HG02759 (cell line): ENCODE measurements around the gene CIT.
"Not testable (repeated sequence)": the region's sequence is repeated elsewhere in the genome, so short reads cannot be mapped to it uniquely, and the experiment has no call there.

ENCODE experiments used
- ATAC-seq: cut with Tn5 transposase; IDR thresholded peaks from one replicate; pipeline ENCODE4 v1.9.1; 2021; ENCODE audit warnings: mild to moderate bottlenecking, moderate library complexity; ENCODE audit not compliant: unreplicated experiment

The CIT gene

DNA sequence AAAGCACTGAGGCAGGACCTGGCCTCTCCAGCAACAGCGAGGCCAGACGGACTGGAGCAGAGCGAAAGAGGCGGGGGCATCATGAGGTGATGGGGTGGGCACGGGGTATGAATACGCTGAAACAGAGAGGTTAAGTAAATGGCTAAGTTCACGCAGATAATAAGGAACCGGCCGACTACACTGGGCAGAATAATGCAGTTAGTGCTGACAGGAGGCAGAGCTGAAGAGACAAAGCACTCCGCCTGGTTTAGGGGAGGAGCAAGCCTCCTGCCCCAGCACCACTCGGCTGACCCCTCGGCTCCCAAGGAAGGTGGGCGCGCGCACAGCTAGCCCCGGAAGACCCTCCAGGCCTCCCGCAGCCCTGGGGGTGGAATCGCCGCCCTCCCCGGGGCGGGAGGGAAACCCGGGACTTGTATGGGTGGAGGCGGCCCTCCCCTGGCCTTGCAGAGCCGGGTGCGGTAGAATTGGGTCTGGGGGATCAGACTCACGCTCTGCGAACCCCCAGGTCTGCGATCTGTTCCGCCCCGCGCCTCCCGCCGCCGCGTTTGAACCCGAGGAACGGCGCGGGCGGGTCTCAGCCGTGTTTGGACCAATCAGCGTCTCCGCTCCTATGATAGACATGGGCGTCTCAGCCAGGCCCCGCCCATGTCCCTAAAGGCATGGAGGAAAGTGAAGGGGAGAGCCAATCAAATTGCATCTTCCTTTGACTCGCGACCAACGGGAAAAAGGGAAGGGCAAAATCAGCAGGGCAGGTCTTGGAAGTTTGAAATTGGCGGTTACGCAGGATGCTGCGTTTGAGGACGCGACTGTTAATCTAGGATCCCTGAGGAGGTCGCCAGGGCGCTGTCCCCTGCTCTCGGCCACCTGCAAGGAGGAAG, at the start of gene CIT:
Gene CIT, minus strand, starts transcription at position 560 of the 878 bp plus-strand sequence. CDS start 1,152 bp downstream, outside the sequence.
- peak; percentile 99 for ATAC-seq

GRCh38 chr12:119925269-119925668, 48.1 kb upstream of the CIT start:
- ATAC-seq, result no peak

DNA sequence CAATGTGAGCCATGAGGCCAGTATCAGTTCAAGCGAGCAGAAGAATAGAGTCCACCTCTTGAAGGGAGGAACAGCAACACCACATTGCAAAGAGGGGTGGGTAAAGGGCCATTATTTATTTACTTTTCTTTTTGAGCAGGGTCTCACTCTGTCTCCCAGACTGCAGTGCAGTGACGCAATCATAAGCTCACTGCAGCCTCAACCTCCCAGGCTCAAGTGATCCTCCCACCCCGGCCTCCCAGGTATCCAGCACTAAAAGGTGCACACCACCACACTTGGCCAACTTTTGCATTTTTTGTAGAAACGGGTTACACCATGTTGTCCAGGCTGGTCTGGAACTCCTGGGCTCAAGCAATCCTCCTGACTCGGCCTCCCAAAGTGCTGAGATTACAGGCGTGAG, 42.9 kb upstream of the CIT start:
- ATAC-seq, result no peak

- ATAC-seq, result no peak
Observed at GRCh38 chr12:119915894-119916510, 38.9 kb upstream of the CIT start.

DNA sequence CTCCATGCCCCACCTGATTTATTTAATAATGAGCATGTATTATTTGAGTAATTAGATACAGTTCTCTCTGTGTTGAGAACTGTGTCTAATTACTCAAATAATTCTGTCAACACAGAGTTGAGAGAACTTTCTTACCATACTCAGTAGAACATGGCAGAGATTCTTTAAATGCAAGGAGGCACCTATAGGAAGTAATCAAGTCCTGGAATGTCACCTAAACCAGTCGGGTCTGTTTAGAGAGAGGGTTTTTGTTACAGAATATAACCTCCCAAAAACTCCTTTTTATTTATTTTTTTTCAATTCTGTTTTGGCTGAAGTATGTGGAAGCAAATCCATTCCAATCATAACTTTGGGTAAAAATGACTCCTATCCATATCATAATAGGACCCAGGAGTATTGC, 37.5 kb upstream of the CIT start:
- no peak for ATAC-seq

DNA sequence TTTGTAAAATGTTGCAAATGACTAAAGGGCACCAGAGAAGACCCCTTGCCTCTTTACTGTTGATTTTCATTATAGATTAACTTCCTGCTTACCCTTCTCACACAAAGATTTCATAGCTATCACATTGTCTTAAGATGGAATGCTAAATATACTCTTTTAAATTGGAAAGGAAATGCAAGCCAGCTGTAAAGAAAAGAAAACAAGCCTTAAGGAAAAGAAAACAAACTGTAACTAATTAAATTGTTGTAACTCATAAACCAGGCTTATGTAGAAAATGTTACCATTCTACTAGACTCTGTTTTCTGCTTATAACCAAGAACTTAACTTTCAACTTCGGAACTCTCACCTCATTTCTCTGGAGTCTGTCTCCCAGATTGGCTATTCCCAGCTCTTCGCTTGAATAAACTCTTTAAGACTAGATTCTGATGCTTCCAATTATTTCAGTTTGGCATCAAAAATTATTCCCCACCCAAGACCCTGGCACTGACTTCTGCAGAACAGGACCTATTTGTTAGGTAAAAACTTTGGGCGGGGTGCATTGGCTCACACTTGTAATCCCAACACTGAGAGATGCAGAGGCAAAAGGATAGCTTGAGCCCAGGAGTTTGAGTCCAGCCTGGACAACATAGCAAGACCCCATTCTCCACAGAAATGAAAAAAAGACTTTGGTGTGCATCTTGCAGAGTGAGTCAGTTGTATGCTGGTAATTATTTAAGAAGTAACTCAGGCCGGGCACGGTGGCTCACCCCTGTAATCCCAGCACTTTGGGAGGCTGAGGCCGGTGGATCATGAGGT, 36.6 kb upstream of the CIT start:
- ATAC-seq, result no peak

DNA sequence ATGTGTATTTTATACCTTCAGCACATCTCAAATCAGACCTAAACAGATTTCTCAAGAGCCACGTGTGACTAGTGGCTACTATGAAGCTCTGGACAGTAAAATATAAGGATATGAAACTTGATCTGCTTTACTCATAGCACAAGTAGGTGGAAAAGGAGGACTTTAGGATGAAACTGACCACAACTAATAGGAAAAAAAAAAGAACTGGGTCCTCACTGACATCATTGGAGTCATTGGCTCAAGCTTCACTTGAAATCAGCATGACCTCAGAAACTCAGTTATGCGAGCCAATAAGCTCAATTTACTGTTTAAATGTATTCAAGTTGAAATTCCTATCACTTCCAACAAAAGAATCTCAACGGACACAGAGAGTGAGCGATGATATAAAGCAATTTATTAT, 34.1 kb upstream of the CIT start:
- no peak for ATAC-seq

- ATAC-seq, result no peak
Observed at GRCh38 chr12:119910586-119910985, 33.5 kb upstream of the CIT start.

DNA sequence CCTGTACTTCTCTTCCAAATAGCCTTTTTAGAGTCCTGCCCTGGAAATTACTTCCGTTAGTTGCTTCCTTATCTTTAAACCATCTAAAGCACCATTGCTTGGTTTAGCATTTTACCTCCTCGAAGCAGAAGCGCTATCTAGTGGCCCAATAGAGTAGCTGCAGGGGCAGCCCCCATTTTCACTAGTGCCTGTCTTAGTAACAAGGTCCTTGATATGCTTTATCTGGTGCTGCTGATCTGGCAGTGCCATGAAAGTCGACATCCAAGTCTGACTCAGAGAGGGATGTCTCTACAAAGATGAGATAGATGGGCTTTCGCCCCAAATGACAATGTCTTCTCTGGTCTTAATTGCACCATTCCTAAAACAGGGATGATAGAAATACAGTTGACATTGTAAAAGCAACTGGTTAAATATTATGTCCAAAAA, 25.0 kb upstream of the CIT start:
- ATAC-seq, result peak; percentile 66

DNA sequence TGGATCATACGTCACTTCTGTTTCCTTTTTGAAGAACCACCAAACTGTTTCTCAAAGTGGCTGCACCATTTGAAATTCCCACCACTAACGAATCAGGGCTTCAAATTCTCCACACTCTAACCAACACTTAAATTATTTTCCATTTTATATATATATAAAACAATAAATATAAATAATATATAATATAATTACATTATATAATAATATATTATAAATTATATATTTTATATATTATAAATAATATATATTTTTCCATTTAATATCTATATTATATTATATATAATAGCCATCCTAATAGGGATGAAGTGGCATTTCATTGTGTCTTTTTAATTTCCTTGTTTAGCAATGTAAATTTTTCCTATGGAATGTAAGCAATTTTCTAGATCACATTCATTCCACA, 24.6 kb upstream of the CIT start:
- ATAC-seq, result no peak

GRCh38 chr12:119894916-119895315, 17.8 kb upstream of the CIT start:
- no peak for ATAC-seq

DNA sequence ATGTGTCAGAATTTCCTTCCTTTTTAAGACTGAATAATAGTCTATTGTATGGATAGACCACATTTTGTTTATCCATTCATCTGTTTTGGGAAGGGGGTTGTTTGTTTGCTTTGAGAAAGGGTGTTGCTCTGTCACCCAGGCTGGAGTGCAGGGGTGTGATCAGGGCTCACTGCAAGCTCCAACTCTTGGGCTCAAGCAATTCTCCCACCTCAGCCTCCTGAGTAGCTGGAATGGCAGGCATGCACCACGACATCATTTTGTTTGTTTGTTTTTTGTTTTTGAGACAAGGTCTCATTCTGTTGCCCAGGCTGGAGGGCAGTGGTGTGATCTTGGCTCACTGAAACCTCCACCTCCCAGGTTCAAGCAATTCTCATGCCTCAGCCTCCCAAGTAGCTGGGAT, 15.5 kb upstream of the CIT start:
- not testable (repeated sequence) for ATAC-seq

GRCh38 chr12:119885549-119885948, 8.4 kb upstream of the CIT start:
- ATAC-seq, result no peak

DNA sequence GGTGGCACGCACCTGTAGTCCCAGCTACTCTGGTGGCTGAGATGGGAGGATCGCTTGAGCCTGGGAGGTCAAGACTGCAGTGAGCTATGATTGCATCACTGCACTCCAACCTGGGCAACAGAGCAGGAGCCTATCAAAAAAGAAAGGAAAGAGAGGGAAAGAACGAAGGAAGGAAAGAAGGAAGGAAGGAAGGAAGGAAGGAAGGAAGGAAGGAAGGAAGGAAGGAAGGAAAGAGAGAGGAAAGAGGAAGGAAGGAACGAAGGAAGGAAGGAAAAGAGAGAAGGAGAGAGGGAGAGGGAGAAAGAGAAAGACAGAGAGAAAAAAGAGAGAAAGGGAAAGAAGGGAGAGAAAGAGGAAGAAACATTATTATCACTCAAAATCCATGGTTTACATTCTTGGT, 6.7 kb upstream of the CIT start:
- not testable (repeated sequence) for ATAC-seq

DNA sequence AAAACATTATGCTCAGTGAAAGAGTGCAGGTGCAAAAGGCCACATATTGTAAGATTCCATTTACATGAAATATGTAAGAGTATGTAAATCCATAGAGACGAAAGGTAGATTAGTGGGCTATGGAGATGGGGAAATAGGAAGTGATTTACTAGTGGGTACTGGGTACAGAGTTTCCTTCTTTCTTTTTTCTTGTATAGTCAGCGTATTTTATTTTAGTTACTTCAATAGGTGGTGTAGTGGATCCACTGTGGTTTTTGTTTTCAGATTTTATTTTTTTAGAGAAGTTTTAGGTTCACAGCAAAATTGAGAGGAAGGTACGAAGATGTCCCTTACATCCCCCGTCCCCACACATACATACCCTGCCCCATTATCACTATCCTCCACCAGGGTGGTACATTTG, 6.1 kb upstream of the CIT start:
- no peak for ATAC-seq

DNA sequence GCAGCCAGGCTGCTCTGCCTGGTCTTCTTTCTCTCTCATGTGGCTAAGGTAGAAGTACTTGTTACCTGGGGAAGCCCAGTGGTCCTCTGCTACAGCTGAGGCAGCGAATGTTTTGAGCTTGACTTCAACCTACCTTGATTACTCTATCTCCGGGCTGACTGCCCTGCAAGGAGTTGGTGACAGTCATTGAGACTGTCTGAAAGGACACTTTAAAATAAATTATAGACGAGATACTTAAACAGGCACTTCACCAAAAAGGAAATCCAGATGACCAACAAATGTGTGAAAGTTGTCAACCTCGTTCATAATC, 474 bp upstream of the CIT start:
- no peak for ATAC-seq

DNA sequence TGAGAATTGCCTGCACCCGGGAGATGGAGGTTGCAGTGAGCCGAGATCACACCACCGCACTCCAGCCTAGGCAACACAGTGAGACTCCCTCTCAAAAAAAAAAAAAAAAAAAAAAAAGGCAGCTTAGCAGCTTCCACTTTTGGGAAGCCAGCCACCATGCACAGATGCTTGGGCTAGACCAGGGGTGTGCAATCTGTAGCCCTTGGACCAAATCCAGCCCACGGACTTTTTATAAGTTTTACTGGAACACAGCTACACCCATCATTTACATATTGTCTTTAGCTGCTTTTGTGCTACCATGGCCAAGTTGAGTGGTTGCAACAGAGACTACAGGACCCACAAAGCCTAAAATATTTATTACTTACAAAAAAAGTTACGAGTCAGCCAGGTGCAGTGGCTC, 6.7 kb downstream of the CIT start:
- no peak for ATAC-seq

DNA sequence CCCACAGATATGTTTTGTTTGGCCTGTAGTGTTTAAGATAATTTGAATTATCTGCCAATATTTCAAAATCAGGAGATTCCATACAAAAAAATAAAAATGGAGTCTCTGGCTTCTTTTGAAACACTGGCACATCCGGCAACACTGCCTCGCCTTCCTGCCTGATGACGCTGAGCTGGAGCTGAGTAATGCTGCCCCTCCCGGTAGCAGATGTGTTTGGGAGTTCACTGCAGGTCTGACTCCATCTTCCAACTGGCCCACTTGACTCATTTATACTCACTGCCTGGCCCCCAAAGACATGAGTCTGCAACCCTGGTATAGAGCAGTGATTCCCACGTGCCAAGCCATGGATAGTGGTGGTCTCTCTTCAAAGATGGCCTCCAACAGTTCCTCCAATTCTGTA, 7.4 kb downstream of the CIT start:
- no peak for ATAC-seq

GRCh38 chr12:119868992-119869391, 8.1 kb downstream of the CIT start:
- ATAC-seq, result no peak

DNA sequence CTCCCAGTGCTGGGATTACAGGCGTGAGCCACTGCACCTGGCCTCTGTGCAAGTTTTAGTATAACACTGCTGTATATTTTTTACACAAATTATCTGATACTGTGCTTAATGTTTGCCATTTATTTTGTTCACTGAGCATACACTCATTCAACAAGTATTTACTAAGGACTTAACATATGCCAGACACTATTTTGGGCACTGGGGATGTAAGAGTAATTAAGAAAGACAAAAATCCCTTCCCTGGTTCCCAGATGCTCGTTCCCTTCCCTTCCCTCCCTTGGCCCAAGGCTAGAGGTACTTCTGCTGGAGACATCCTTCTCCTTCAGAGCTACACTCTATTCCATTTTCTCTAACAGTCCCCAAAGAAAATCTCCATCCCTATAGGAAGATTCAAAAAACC, 12.5 kb downstream of the CIT start:
- ATAC-seq, result no peak

DNA sequence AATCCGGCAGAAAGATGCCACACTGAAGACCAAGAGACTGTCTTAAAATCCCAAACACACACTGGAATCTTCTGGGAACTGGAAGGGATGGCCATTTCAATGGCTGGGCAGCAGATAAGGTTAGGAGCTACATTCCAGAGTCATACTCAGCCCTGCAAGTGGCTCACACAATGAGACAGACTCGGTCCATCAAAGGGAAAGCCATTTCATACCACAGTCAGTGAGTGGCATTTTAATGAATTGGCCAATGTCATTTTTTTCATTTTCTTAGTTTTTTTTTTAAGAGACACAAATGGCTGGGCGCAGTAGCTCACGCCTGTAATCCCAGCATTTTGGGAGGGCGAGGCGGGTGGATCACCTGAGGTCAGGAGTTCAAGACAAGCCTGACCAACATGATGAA, 17.9 kb downstream of the CIT start:
- ATAC-seq, result no peak

GRCh38 chr12:119857041-119857591, 20.0 kb downstream of the CIT start:
- no peak for ATAC-seq
